ENCODE results near the gene ONECUT1. TPM values are rescaled to one million over a fixed set of nuclear protein-coding genes. Genes with fewer than 3 reads are reported as not detected.

The ONECUT1 gene
- total RNA-seq, 1 donor from 2014 or later, result 0.15 TPM

DNA sequence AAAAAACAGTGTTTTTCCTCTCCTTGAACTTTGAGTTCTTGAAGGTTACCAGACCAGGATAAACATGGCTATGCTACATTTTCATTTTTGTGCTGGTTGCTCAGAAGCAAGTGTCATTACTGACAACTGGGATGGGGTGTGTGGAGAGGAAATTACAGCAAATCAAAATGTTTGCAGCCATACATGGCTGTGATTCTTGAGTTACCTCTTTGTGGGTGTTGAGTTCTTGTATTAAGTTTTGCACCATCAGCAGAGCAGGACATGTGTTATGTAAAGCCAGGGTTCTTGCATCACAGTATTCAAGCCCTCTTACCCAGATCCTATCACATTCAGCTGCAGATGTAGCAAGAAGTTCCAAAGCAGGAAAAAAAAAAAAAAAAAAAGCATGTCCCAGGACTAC lies 57.0 kb downstream of the ONECUT1 start:
- no peaks in the 10 kb centered on the region for H3K36me3 Mint-ChIP-seq (ENCODE audit: low read depth)
- H3K9me3 Mint-ChIP-seq (ENCODE audit: low read depth), result no peaks in the 10 kb centered on the region
- H3K4me1 Mint-ChIP-seq (ENCODE audit: low read depth), result peaks cover 14% of the 10 kb centered on the region
- no peak overlapping the region for H3K4me3 Mint-ChIP-seq (ENCODE audit: unreplicated experiment)
- DNase-seq (ENCODE audit: low spot score), result no peak
- H3K27ac Mint-ChIP-seq (ENCODE audit: unreplicated experiment), result no peak overlapping the region
- TF ChIP-seq, protein P1, sequence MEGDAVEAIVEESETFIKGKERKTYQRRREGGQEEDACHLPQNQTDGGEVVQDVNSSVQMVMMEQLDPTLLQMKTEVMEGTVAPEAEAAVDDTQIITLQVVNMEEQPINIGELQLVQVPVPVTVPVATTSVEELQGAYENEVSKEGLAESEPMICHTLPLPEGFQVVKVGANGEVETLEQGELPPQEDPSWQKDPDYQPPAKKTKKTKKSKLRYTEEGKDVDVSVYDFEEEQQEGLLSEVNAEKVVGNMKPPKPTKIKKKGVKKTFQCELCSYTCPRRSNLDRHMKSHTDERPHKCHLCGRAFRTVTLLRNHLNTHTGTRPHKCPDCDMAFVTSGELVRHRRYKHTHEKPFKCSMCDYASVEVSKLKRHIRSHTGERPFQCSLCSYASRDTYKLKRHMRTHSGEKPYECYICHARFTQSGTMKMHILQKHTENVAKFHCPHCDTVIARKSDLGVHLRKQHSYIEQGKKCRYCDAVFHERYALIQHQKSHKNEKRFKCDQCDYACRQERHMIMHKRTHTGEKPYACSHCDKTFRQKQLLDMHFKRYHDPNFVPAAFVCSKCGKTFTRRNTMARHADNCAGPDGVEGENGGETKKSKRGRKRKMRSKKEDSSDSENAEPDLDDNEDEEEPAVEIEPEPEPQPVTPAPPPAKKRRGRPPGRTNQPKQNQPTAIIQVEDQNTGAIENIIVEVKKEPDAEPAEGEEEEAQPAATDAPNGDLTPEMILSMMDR (IDR thresholded peaks at IDR 0.05), result no peak
- no peaks in the 10 kb centered on the region for H3K27me3 Mint-ChIP-seq (ENCODE audit: low read depth)

DNA sequence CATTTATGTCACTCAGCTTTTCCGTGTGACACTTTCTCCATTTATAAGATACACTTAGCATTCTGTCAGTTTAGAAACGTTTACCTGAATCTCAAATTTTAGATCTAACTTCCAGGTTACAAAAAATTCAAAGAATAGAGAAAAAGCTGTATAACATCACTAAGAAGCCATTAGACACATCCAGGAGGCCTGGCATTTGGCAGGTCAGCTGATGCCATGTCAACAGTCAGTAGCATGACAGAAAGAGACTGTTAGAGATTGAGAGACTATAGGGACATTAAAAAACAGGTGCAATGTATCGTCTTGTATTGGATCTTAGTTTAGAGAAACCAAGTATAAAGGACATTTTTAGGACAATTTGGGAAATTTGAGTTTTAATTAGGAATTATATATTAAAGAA lies 57.6 kb downstream of the ONECUT1 start:
- Mint-ChIP-seq H3K27ac (ENCODE audit: unreplicated experiment) (no peak overlapping the region), H3K4me3 (ENCODE audit: unreplicated experiment) (no peak overlapping the region), H3K9me3 (ENCODE audit: low read depth) (no peaks in the 10 kb centered on the region), H3K27me3 (ENCODE audit: low read depth) (no peaks in the 10 kb centered on the region), H3K36me3 (ENCODE audit: low read depth) (no peaks in the 10 kb centered on the region), H3K4me1 (ENCODE audit: low read depth) (peaks cover 14% of the 10 kb centered on the region)
- no peak for DNase-seq (ENCODE audit: low spot score)
- TF ChIP-seq, protein P1 (IDR thresholded peaks at IDR 0.05), result no peak

DNA sequence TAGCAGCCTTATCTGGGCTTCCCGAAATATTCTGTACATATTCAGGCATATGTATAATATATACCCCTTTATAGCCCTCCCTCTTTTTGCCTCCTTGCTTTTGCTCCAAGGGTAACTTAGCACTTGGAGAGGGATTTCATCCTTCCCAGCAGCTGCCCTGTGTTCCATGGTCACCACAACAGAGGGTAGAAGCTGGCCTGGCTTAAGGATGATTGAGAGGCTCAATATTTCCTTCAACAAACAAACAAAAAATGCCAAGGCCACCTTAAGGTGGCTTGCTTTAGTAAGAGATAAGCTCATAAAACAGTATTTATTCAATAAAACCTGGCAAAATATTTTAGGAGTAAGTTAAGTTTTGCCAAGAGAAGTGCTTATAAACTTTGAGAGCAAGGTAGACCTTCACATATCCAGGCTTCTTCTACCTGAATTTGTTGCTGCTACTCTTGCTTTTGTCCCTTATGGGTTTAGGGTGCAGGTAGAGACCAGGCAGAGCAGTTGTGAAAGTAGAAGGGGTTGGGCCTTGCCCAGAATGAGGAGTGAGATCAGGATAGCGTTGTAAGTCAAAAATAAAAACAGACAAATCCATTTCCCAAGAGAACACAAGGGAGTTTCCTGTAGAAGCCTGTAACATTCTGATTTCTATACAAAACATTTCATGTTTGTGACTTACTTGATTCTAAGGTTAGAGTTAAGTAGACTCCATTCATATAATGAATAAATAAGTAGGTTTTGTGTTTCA lies 58.2 kb downstream of the ONECUT1 start:
- no peak overlapping the region for H3K27ac Mint-ChIP-seq (ENCODE audit: unreplicated experiment)
- no peaks in the 10 kb centered on the region for H3K9me3 Mint-ChIP-seq (ENCODE audit: low read depth)

DNA sequence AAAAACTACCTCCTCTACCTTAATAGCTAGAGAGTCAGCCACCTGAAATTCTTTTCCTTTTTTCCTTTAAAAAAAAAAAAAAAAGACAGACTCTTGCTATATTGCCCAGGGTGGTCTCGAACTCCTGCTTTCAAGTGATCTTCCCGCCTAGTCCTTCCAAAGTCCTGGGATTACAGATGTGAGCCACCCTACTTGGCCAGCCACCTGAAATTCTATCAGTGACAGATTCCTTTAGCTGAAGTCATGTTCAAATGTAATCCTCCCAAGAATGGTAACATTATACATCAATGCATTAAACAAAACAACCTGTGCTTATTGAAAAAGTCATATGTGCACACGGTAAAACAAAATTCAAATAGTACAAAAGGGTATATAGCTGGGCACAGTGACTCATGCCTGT lies 59.1 kb downstream of the ONECUT1 start:
- no peak for DNase-seq (ENCODE audit: low spot score)
- no peak overlapping the region for H3K27ac Mint-ChIP-seq (ENCODE audit: unreplicated experiment)
- no peak overlapping the region for H3K4me3 Mint-ChIP-seq (ENCODE audit: unreplicated experiment)
- H3K4me1 Mint-ChIP-seq (ENCODE audit: low read depth), result peaks cover 14% of the 10 kb centered on the region
- no peaks in the 10 kb centered on the region for H3K36me3 Mint-ChIP-seq (ENCODE audit: low read depth)
- no peaks in the 10 kb centered on the region for H3K27me3 Mint-ChIP-seq (ENCODE audit: low read depth)
- no peaks in the 10 kb centered on the region for H3K9me3 Mint-ChIP-seq (ENCODE audit: low read depth)
- TF ChIP-seq, protein P1 (IDR thresholded peaks at IDR 0.05), result no peak

More for the DNA sequence above, 58.2 kb downstream of the ONECUT1 start:
- Mint-ChIP-seq H3K4me3 (ENCODE audit: unreplicated experiment) (no peak overlapping the region), H3K36me3 (ENCODE audit: low read depth) (no peaks in the 10 kb centered on the region), H3K27me3 (ENCODE audit: low read depth) (no peaks in the 10 kb centered on the region), H3K4me1 (ENCODE audit: low read depth) (peaks cover 14% of the 10 kb centered on the region)
- TF ChIP-seq, protein P1 (IDR thresholded peaks at IDR 0.05), result no peak
- DNase-seq (ENCODE audit: low spot score), result no peak

DNA sequence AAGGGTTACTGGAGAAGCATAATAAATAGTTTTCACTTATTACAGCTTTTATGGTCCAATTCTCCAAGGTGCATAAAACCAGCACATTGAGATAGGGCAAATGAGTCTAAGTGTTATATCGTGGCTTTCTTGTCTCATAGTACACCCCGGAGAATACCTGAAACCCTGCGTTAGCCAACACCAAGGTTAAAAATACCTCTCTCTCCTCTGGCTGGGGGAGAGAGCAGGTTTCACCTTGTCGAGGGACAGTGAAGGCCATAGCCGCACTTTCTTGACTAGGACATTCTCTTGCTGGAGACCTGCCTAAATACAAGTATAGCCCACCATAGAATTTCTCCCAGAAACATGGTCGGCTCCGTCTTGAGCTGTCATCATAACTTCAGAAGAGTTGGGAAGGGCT lies 59.5 kb downstream of the ONECUT1 start:
- Mint-ChIP-seq H3K4me3 (ENCODE audit: unreplicated experiment) (no peak overlapping the region), H3K27ac (ENCODE audit: unreplicated experiment) (no peak overlapping the region), H3K36me3 (ENCODE audit: low read depth) (no peaks in the 10 kb centered on the region), H3K27me3 (ENCODE audit: low read depth) (no peaks in the 10 kb centered on the region), H3K9me3 (ENCODE audit: low read depth) (no peaks in the 10 kb centered on the region), H3K4me1 (ENCODE audit: low read depth) (peaks cover 14% of the 10 kb centered on the region)
- DNase-seq (ENCODE audit: low spot score), result no peak
- TF ChIP-seq, protein P1 (IDR thresholded peaks at IDR 0.05), result no peak
